ENCODE data around the gene THBS2. TPM values are rescaled to one million over a fixed set of nuclear protein-coding genes. Genes with fewer than 3 reads are reported as not detected.

THBS2 gene
- total RNA-seq, 4 donors from 2014 or later = 12.0 to 74.7 (median 16.4) TPM

DNA sequence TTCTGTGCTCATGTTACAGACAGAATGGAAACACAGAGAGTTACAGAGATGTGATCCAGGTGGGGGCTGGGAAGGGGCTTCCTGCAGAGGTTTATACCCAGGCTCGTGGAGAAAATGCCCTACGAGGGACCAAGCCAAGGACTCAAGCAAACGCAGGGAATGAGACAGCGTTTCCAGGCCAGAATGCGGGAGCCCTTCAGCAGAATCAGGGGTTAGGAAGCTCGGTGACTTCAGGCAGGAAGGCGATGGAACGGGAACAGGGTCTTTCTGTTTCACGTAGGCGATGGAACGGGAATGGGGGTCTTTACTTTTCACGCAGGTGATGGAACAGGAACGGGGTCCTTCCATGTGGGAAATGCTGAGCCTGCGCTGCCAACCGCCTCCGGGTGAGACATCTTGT is 82.6 kb downstream of the THBS2 start:
- Histone ChIP-seq H3K36me3 (no peaks in the 10 kb centered on the region), H3K27me3 (no peaks in the 10 kb centered on the region), H3K9me3 (no peaks in the 10 kb centered on the region), H3K4me1 (no peaks in the 10 kb centered on the region), H3K27ac (no peak overlapping the region), H3K4me3 (replicated peaks in 1 of 3) (no peak overlapping the region)
- DNase-seq = no peak
- intact Hi-C loops (cut with DNase I) = no loop called here
- TF ChIP-seq, protein P1, sequence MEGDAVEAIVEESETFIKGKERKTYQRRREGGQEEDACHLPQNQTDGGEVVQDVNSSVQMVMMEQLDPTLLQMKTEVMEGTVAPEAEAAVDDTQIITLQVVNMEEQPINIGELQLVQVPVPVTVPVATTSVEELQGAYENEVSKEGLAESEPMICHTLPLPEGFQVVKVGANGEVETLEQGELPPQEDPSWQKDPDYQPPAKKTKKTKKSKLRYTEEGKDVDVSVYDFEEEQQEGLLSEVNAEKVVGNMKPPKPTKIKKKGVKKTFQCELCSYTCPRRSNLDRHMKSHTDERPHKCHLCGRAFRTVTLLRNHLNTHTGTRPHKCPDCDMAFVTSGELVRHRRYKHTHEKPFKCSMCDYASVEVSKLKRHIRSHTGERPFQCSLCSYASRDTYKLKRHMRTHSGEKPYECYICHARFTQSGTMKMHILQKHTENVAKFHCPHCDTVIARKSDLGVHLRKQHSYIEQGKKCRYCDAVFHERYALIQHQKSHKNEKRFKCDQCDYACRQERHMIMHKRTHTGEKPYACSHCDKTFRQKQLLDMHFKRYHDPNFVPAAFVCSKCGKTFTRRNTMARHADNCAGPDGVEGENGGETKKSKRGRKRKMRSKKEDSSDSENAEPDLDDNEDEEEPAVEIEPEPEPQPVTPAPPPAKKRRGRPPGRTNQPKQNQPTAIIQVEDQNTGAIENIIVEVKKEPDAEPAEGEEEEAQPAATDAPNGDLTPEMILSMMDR (IDR thresholded peaks at IDR 0.05) = no peak
- no peak for TF ChIP-seq POLR2A (IDR thresholded peaks at IDR 0.05)
- WGBS, 2 donors = 88 to 94% methylated on average over 15 to 16 of the region's 16 CpGs

DNA sequence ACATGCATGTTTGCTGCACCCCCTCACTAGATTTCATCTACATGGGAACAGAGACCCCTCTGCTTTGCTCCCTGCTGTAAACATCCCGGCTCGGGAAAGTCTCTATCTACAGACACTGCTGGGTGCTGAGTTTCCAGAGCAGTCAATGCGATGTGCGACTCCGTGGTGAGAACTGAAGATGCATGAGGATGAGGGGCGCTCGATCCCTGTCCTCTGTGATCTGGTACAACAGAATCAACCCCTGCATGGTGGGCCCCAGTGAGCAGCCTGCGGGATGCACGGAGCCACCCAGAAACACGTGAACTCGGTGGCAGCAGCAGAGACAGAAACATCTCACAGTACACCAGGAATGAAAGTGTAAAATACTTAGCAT is 83.1 kb downstream of the THBS2 start:
- DNase-seq = no peak
- H3K27ac ChIP-seq = no peak overlapping the region
- H3K9me3 ChIP-seq = no peaks in the 10 kb centered on the region
- no peaks in the 10 kb centered on the region for H3K27me3 ChIP-seq
- intact Hi-C loops (cut with DNase I) = no loop called here
- no peak overlapping the region for H3K4me3 ChIP-seq (replicated peaks in 1 of 3)
- no peaks in the 10 kb centered on the region for H3K4me1 ChIP-seq
- no peaks in the 10 kb centered on the region for H3K36me3 ChIP-seq
- TF ChIP-seq POLR2A (IDR thresholded peaks at IDR 0.05) = no peak
- TF ChIP-seq, protein P1 (IDR thresholded peaks at IDR 0.05) = no peak
- 90 to 93% methylated on average over 11 of the region's 11 CpGs for WGBS, 2 donors

DNA sequence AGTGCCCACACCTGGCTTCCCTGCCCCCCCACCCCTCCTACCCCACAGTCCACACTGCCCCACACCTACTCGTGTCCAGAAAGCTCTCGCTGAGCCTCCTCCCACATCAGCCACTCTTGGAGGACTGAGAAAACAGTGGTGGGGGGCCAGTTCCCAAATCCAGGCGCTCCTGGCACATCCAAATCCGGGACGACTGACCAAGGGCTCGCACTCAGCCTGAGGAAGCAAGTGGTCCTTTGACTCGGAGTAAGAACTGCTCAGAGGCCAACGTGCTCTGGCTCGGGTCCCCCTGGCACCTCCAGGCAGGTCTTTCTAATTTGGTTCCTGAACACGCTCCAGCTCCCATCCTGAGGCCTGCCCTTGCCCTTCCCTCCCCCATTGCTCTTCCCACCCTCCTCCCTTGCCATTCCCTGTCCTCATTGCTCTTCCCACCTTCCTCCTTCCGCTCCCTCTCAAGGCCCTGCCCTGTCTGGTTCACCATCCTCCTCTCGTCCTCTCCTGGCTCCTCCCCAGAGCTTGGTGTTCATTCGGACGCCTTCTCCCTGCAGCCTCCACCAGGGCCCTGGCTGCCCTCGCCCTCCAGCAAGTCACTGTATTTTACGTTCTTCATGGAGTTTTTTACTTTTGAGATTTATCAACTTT is 83.6 kb downstream of the THBS2 start:
- no peak overlapping the region for H3K4me3 ChIP-seq (replicated peaks in 1 of 3)
- H3K9me3 ChIP-seq = no peaks in the 10 kb centered on the region
- H3K4me1 ChIP-seq = no peaks in the 10 kb centered on the region
- no peak overlapping the region for H3K27ac ChIP-seq
- no peaks in the 10 kb centered on the region for H3K27me3 ChIP-seq
- H3K36me3 ChIP-seq = no peaks in the 10 kb centered on the region
- no peak for DNase-seq
- WGBS, 2 donors = 82 to 87% methylated on average over 16 of the region's 16 CpGs
- intact Hi-C loops (cut with DNase I) = no loop called here
- TF ChIP-seq POLR2A (IDR thresholded peaks at IDR 0.05) = no peak
- TF ChIP-seq, protein P1 (IDR thresholded peaks at IDR 0.05) = no peak

DNA sequence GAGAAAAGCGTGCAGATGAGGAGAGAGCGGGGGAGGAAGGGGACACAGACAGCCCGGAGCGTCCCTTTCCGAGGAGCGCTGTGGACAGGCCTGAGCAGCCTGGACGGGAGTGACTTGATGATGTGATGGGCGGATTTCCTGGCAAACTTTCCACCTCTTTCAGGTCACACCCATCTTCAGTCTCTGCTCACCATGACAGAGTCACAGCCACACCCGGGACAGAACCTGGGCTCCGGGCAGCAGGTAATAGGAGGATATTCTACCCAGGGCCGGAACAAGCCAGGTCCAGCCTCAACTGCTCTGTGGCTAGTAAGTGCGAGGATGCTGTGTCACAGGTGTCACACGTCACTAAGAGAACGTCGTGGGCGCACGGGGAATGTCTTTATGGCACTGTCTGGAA is 84.3 kb downstream of the THBS2 start:
- intact Hi-C loops (cut with DNase I) = no loop called here
- WGBS, 2 donors = 83 to 84% methylated on average over 17 of the region's 17 CpGs
- Histone ChIP-seq H3K4me1 (no peaks in the 10 kb centered on the region), H3K27me3 (no peaks in the 10 kb centered on the region), H3K36me3 (no peaks in the 10 kb centered on the region), H3K27ac (no peak overlapping the region), H3K4me3 (replicated peaks in 1 of 3) (no peak overlapping the region), H3K9me3 (no peaks in the 10 kb centered on the region)
- no peak for DNase-seq
- TF ChIP-seq, protein P1 (IDR thresholded peaks at IDR 0.05) = no peak
- no peak for TF ChIP-seq POLR2A (IDR thresholded peaks at IDR 0.05)

DNA sequence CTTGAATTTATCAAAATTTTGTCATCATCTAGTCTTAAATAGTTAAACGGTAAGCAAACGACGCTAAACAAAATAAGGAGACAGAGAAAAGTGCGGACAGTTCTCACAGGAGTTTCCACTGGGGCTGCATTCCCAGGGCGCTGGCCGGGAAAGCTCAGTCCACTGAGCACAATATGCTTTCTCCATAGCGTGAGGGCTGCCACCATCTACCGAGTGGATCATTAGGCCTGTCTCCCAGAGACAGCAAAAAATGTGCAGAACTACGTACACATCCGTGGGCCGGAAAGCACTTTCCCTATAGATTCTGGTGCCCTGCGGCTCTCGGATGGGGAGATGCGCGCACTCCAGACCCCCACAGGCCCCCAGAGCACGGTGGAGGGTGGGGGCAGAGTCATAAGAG is 84.9 kb downstream of the THBS2 start:
- H3K27ac ChIP-seq = peak overlapping the region in 1 of 3 donors; percentile 36
- no peaks in the 10 kb centered on the region for H3K4me1 ChIP-seq
- no peaks in the 10 kb centered on the region for H3K36me3 ChIP-seq
- WGBS, 2 donors = 77 to 81% methylated on average over 16 of the region's 16 CpGs
- no peak overlapping the region for H3K4me3 ChIP-seq (replicated peaks in 1 of 3)
- DNase-seq = no peak
- no peaks in the 10 kb centered on the region for H3K27me3 ChIP-seq
- no peaks in the 10 kb centered on the region for H3K9me3 ChIP-seq
- intact Hi-C loops (cut with DNase I) = no loop called here
- no peak for TF ChIP-seq POLR2A (IDR thresholded peaks at IDR 0.05)
- TF ChIP-seq, protein P1 (IDR thresholded peaks at IDR 0.05) = no peak

Measured in thyroid gland (tissue), 4 donors.